CD4-positive, alpha-beta T cell treated with Interleukin-17A for 4 hours (primary cell): ENCODE results near the gene CDK14.

Source experiments
- DNase-seq: peaks from one replicate; pipeline ENCODE4 v3.0.0-alpha.2; 2020; ENCODE audit warnings: mixed read lengths

The CDK14 gene

DNA sequence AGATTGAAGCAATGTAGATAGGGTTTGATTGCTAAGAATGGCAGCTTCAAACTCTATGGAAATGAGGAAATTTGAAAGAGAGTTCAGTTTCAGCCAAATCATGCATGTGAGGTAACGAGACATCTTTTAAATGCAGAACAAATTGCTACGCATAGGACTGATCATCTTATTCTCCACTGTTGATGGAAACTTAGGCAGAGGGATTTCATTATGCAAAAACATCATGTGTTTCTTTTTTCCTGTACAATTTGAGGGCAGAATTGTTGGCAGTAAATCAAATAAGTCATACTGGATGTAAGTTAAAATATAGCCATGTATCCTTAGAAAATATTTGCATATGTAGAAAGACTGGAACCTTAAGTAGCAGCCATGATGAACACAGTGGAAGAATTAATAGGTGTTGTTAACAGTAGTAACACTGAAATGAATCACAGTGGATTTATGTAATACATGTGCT, 327.4 kb downstream of the CDK14 start:
- DNase-seq = no peak

DNA sequence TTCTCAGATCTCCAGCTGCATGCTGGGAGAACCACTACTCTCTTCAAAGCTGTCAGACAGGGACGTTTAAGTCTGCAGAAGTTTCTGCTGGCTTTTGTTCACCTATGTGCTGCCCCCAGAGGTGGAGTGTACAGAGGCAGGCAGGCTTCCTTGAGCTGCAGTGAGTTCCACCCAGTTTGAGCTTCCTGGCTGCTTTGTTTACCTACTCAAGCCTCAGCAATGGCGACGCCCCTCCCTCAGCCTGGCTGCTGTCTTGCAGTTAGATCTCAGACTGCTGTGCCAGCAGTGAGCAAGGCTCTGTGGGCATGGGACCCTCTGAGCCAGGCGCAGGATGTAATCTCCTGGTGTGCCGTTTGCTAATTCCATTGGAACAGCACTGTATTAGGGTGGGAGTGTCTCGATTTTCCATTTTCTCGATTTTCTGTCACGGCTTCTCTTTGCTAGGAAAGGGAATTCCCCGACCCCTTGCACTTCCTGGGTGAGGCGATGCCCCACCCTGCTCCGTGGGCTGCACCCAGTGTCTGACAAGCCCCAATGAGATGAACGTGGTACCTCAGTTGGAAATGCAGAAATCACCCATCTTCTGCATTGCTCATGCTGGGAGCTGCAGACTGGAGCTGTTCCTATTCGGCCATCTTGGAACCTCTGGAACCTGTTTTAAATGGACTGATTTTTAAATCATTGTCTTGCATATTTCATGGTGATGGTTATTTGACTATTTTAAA, 332.7 kb downstream of the CDK14 start:
- peak; percentile 29 for DNase-seq

DNA sequence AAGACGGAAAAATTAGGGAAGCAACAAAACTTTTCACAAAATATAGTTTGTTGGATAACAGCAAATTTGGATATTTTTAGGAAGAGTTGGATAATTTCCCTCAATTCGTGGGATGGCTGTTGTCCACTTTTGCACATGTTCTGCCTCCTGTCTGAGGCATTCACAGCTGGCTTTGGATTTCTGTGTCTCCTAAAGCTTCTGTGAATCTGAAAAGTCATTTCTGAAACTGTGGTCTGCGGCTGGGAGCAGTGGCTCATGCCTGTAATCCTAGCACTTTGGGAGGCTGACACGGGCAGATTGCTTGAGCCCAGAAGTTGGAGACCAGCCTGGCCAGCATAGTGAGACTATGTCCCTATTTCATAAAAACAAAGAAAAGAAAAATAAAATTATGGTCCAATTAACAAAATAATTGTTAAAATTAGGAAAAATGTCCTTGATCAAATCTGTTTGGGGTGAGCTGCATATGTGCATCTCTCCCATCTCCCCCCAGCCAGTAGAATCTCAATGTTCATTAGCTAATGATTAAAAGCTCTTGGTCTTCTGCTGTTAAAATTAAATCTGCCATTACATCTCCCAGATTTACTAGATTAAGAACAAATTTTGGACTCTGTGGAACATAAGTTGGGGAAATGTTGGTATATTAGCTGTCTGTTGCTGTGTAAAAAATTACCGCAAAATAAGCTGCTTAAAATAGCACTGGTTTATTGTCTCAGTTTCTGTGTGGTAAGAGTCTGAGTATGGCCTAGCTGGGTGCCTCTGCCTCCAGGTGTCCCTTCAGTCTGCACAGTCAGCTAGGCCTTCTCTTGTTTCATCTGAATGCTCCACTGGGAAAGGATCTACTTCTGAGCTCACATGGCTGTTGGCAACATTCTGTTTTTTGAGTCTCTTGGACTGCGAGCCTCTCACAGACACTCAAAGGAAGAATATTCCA, 336.1 kb downstream of the CDK14 start:
- DNase-seq = no peak

DNA sequence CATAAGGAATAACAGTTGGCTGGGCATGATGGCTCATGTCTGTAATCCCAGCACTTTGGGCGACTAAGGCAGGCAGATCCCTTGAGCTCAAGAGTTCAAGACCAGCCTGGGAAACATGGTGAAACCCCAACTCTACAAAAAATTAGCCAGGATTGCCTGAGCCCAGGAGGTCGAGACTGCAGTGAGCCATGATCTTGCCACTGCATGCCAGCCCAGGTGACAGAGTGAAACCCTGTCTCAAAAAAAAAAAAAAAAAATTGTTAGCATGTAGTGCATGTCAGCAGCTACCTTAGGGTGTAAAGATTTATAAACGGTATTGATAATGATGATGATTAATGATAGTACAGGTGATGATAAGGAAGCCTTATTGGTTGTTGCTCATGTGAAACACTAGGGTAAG, 336.9 kb downstream of the CDK14 start:
- no peak for DNase-seq

DNA sequence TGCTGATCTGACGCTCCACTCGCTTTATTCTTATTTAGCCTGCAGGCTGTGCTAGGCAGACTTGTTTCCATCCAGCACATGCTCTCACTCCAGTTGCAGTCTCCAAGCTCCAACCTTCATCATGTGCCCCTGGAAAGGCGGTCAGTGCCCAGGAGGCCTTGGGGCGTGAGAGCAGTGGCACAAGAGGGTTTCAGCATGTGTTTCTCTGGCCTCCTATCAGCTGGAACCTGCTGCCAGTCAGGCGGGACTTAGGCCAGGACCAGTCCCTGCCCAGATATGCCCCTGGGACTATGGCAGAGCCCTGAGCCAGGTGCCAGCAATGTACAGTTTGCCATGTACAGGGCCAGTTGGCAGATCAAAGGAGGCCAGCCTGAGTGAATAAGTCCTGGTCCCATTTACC, 337.9 kb downstream of the CDK14 start:
- DNase-seq = no peak

DNA sequence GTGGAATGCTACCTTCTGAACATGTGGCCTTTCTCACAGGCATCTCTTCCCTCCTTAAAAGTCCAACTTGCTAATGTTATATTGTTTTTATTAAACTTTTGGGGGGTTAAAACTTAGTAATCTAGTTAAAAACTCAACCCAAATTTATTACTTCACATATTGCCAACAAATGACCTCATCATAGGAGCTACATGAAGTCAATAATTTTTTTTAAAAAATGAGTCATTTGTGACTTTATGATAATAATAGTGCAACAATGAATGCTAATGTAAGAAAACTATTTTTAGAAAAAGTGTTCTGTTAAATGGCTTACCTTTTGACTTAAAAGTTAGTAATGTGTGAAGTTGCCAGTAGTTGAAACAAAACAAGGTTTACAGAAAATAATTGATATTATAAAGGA, 342.2 kb downstream of the CDK14 start:
- DNase-seq = no peak

DNA sequence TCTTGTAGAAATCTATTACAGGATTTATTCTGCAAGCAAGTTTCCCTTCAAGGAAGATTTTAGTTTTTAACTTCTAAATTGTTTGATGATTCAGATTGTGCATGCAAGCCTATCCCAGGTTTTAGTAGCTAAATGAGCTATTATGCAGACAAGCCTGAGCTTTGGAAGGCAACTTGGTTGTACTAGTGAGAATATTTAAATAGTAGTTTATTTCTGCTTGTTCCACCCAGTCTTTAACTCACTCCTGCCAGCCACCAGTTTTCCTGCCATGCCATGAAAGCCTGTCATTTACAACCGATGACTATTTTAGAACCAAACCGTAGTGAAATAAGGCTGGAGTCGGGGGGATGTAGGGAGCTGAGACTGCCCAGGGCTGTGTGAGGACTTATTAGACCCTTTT, 343.5 kb downstream of the CDK14 start:
- no peak for DNase-seq

DNA sequence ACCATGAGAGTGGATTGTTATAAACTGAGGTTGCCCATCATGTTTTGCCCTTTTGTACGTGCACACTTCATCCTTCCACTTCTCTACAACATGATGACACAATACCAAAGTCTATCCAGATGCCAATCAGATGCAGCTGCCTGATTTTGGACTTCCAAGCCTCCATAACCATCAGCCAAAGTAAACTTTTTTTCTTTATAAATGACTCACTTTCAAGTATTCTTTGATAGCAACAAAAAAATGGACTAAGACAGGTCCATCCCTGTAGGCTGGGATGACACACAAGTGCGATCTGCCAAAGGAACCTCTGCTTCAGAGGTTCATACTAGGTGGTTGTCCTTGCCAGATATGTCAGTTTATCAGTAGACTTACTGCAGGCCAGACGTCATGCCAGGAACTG, 347.9 kb downstream of the CDK14 start:
- no peak for DNase-seq

DNA sequence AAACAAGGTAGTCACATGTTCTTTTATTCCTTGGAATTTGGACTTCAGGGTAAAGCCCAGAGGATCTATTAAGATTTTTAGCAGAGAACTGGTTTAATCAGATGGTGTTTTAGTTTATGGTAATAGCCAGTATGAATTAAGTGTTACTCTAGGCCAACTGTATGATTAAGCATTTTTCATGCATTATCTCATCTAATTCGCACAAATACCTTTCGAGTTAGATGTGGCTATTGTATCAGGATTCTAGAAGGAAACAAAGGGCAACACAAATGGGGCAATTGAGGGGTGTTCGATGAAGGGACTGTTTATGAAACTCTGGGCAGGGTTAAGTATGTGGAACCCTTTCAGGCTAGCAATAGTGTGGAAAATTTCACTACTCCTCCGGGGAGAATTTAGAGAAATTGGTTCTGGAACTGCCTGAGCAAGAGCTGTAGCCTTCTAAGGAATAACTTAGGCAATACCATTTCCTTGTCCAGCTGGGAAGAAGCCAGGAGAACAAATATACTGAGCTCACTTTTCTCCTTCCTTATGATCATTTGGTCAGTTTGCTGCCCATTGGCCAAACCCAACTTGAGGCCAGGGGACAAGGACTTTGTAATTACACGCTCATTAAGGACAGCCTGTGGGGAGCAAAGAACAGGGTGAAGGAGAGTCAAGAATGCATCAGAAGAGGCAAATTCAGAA, 349.1 kb downstream of the CDK14 start:
- DNase-seq = no peak

DNA sequence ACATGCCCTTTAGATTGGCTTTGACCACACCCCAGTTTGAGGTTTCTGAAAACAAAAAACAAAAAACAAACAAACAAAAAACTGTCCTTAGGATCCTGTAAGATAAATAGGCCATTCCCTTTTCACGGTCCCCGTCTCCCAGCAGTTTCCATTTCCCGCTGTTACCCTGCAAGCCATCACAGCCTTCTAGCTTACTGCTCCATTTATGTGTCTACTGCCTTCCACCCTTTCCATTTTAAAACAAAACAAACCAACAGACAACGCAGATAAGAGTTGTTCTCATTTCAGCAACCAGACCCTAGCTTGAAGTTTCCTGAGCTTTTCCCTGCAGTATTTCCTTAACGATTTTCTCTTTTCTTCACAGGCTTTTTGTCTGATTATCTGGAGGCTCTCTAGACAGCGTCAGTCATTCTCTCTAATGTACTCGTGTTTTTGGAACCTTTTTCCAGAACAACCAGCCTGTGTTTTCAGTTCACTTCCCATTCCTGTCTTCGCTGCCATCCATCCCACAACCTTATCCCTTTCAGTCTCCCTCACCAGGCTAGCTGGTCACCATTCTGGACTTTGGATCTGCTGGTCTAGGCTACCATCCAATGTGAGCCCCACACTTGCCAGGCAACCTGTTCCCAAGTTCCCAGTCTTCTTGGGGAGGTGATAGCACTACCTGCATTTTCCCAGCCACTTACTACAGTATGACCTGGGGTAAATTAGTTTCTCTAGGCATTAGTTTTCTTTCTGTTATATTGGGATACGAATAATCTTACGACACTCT, 350.8 kb downstream of the CDK14 start:
- DNase-seq = no peak

DNA sequence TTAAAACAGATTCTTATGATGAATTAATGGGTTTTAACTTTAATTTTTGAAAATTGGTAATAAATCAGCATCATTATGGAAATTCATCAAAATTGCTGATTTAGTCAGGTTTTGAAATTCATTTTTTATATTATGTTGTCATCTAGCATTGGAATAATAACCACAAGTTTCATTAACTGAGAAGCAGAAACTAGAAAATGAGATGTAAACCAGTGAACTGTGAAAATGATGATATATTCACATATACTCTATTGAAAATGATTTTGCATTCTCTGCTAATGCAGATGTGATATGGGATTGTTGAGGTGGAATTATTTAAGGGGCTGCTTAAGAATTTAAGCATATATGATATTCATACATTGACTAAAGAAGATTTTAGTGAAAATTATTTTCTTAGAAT, 352.0 kb downstream of the CDK14 start:
- DNase-seq = no peak

DNA sequence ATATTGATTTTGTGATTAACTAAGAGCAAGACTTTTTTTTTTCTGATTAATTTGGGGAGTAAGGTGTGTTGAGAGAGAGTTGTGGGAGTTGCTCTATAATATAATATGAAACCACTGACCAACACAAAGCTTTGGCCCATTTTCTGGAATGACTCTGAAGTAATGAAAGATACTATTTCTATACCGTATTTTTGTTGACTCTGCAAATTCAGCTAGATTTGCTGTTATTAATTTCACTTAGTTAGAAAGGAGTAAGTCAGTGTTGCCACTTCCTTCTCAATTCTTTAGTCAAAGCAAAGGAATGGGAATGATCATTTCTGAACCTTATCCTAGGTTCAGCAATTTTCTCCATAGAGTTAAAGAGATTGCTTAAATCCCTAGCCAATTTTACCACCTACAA, 355.1 kb downstream of the CDK14 start:
- DNase-seq = no peak

DNA sequence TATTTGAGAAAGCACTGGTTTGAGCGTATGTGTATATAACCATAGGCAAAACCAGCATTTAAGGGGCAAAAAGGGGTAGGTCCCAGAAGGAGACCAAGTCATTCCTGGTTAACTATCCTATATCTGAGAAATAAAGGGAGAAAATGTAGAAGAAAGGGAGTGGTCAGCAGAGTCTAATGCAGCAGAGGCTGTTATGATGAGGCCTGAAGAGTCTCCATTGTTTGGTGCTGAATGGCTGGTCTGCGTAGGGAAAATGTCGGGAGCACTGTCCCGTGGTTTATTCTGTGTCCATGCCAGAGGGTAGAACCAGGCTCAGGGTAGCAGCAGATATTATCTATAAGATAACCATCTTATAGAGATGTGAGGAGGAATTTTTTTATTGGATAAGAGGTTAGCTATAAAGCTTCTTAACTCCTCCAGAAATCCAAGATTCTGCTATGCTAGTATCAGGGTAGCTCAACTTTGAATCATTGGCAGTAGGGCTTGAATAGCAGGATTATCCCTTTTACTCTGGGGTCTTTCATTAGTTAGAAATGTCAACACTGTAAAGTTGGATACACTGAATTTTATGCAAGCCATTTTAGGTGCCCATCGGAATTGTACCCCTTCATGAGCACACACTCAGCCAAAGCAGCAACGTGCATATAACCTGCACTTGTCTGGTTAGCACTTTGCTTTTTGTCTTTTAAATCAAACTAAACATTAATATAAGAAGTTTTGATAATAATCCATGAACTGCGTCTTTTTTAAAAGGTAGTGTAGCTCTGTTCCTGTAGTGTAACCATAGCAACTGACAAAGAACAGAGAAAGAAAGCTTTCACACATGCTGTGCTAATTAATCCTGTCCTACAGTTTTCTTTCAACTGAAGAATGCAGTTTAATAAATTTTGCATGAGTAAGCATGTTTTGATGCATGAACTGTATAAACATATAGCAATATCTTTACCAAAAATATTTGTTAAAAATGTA, 356.1 kb downstream of the CDK14 start:
- DNase-seq = no peak

DNA sequence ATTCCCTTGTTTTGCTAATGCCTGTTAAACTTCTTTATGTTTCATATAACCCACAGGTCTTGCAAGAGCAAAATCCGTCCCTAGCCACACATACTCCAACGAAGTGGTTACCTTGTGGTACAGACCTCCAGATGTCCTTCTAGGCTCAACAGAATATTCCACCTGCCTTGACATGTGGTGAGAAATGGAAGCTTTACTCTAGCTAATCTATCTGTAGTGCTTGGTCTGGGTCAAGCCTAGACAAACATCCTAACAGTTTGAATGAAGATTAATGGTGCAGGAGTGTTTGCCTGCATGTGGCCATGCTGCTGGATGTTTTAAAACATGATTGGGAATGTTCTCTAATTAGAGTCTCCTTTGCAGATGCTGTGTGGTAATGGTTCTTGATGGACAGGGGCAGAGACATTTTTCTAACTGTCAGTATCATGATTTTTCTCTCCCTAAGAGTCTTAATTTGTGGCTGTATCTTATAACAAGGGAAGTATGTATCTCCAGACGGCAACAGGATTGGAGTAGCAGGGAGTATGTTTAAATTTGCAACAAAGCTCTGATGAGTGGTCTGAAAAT, 359.6 kb downstream of the CDK14 start:
- no peak for DNase-seq

DNA sequence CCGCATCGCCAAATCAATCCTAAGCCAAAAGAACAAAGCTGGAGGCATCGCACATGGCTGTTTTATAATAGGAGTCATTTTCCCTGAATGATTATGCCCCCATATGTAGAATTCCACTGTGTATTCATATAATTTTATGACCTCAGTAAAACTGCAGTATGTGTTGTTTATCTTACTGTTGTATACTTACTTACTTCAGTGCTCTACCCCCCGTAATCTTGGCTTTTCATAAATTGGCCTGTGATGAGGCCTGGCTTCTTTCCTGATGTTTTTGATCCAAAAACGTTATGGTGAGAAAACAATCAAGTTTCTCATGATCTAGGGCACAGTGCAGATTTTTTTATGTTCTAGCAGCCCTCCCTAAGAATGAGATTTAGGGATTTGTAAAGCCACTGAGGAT, 361.8 kb downstream of the CDK14 start:
- DNase-seq = no peak

DNA sequence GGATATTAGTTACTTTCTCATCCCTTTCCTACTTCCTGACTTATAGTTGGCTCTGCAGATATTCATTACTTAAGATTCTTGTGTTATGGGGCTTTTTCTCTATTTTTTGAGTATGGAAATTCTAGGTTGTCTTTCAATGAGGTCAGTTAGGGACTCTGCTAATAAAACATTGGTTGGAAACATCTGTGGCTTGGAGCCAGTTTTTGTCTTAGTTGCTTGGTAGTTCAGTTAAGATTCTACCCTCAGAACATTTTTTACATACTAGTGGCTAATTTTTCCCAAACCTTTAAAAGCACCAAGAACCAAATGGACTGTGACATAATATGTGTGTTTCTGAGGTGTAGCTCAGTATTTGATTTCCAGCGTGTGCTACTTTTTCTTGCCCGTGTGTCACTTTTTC, 362.5 kb downstream of the CDK14 start:
- DNase-seq = no peak

DNA sequence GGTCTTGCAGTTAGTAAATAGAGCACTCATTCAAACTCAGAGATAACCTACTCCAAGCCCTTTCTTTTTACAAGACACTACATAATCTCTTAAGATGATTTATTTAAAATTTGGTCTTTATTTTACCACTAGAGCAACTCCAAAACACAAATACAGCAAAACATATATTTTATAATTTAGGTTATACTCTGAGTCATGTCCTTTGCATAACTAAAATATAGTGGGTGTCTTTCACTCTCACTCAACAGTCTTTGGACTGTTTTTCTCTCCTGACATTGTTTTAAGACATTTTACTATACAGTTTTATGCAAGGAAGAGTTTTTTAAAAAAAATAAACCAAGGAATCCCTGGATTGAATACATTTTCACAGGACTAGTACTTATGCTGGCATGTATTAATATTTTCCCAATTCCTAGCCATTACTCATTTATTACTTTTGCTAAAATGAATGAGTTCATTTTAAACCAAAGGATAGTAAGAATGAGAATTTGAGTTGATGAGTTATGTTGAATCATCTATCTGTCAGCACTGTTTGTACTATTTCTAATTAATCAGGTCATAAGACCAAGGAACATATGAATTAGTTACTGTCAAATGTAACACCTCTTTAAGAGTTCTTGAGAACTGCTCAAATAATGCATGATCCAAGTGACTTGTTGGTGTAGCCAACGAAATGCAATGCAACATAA, 365.1 kb downstream of the CDK14 start:
- no peak for DNase-seq

DNA sequence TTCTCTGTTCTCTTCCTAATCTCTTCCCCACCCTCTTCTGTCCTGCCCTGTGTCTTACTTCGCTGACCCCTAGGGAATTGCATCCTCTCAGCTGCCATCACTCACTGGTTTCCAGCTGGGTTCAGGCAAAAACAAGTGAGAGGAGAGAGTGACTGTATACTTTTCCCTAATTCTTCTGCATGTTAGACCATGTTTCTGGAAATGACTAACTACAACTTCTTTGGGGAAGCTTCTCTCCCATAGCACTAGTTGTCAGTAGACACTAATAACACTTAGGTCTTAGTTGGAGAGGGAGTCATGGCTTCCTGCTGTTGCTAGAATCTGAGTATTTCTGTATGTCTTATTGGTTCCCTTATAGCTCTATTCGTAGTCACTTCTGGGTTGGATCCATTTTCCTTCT, 369.1 kb downstream of the CDK14 start:
- no peak for DNase-seq

DNA sequence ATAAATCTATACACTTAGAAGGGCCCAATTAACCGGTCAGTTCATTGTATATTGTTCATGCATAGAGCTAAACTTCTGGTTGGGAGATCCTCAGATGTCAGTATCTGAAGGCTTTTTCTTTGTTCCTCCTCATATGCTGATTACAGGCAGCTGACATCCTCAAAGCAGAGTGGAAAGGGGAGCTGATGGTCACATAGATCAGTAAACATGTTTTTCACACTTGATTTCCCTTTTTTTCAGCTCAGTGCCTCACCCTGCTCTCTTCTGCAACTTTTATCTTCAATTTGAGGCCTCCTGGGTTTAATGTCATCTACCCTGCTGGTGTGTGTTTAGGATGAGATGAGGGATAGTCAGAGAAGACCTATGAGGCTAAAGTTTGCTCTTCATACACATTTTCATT, 370.2 kb downstream of the CDK14 start:
- no peak for DNase-seq

DNA sequence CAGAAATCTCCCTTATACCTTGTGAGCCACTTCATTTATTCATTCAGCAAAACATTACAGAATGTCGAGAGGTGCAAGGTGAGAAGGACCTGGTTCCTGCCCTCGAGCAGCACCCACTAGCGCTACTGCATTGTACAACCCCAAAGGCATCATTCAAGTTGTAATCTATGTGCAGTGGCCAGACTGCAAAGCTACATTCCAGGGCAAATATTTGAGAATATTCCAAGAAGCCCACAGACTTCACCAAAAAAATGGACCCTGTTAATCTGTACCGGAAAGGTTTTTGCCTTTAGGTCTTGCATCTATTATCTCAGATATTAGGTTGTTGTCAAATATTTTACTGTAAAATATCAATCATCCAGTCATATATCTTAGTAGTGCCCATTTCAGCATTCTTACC, 372.8 kb downstream of the CDK14 start:
- no peak for DNase-seq
